ENCODE data around the gene SPINK6.

GRCh38 chr5:148162038-148162437, 40.8 kb upstream of the SPINK6 start:
- TF ChIP-seq CTCF (conservative IDR thresholded peaks at IDR 0.05), result no peak
- TF ChIP-seq ZFX (IDR thresholded peaks at IDR 0.05), result no peak

Data from C4-2B (cell line).